Fibroblast of the aortic adventitia (primary cell): Measurements from ENCODE around the gene TEX26. TPM values are rescaled to one million over a fixed set of nuclear protein-coding genes. Genes with fewer than 3 reads are reported as not detected.

ENCODE experiments used
- DNase-seq: peaks from one replicate; pipeline ENCODE4 v3.0.0-alpha.2; 2010; ENCODE audit warnings: low read depth
- H3K4me3 ChIP-seq: 2 replicates; pipeline ENCODE4 v1.5.1; 2011; ENCODE audit warnings: low read depth, mild to moderate bottlenecking, control low read depth, low read length, moderate library complexity
- CTCF ChIP-seq: IDR thresholded peaks from 2 replicates; pipeline ENCODE4 v1.5.1; 2011; ENCODE audit warnings: mild to moderate bottlenecking, low read length, control low read depth, inconsistent platforms; ENCODE audit not compliant: insufficient read depth
- total RNA-seq: library from RNA; depleted of rRNA; stranded (reverse); fragments of >200 nt; gene quantifications from 2 replicates; pipeline ENCODE4 v1.2.3, GENCODE V29; 2012; ENCODE audit warnings: low replicate concordance

TEX26 gene
- total RNA-seq, 1 donor, result not detected

- DNase-seq, result no peak
- no peak for TF ChIP-seq CTCF
- no peak overlapping the region for H3K4me3 ChIP-seq
Observed at GRCh38 chr13:30898070-30898469, 34.4 kb upstream of the TEX26 start.

GRCh38 chr13:30898678-30899241 is 33.7 kb upstream of the TEX26 start:
- no peak for TF ChIP-seq CTCF
- no peak overlapping the region for H3K4me3 ChIP-seq
- peak; percentile 96 for DNase-seq

GRCh38 chr13:30900436-30900835 is 32.0 kb upstream of the TEX26 start:
- TF ChIP-seq CTCF, result no peak
- peak; percentile 37 for DNase-seq
- no peak overlapping the region for H3K4me3 ChIP-seq

- H3K4me3 ChIP-seq, result no peak overlapping the region
- DNase-seq, result no peak
- TF ChIP-seq CTCF, result no peak
Observed at GRCh38 chr13:30900952-30901749, 31.3 kb upstream of the TEX26 start.

- H3K4me3 ChIP-seq, result no peak overlapping the region
- peak; percentile 41 for DNase-seq
- no peak for TF ChIP-seq CTCF
Observed at GRCh38 chr13:30904043-30904442, 28.4 kb upstream of the TEX26 start.

- DNase-seq, result peak; percentile 97
- peak within 1 kb of the TSS; percentile 90 for H3K4me3 ChIP-seq
- no peak for TF ChIP-seq CTCF
Observed at GRCh38 chr13:30905932-30906383, 26.5 kb upstream of the TEX26 start, which contains the start of gene MEDAG. TSS of gene MEDAG (plus strand) at chr13:30906271. CDS start at chr13:30906516, 245 bp downstream.
